Measurements from ENCODE around the gene SLC9A8.

The SLC9A8 gene

GRCh38 chr20:49790077-49790798 is 22.4 kb upstream of the SLC9A8 start:
- Histone ChIP-seq H3K27me3 (ENCODE audit: low read length) (no peaks in the 10 kb centered on the region), H3K36me3 (ENCODE audit: low read length) (no peaks in the 10 kb centered on the region), H2AFZ (ENCODE audit: low read depth, low read length, severe bottlenecking) (no peak overlapping the region), H3K9ac (ENCODE audit: low read length) (no peak overlapping the region), H3K27ac (ENCODE audit: low read depth, low read length) (no peak overlapping the region), H3K9me2 (replicated peaks; ENCODE audit: insufficient read depth, low read length) (no peaks in the 10 kb centered on the region), H3F3A (ENCODE audit: insufficient read depth) (peaks cover 21% of the 10 kb centered on the region), H3K79me2 (ENCODE audit: insufficient read depth, low read length) (no peaks in the 10 kb centered on the region), H3K4me3 (ENCODE audit: insufficient read depth, low read length, poor library complexity, severe bottlenecking) (no peak overlapping the region), H3K9me3 (ENCODE audit: insufficient read depth, low read length) (no peaks in the 10 kb centered on the region), H3K4me2 (ENCODE audit: low read depth, low read length, poor library complexity, severe bottlenecking) (no peak overlapping the region), H4K20me1 (ENCODE audit: low read depth, low read length) (no peaks in the 10 kb centered on the region)
- TF ChIP-seq, protein P1, sequence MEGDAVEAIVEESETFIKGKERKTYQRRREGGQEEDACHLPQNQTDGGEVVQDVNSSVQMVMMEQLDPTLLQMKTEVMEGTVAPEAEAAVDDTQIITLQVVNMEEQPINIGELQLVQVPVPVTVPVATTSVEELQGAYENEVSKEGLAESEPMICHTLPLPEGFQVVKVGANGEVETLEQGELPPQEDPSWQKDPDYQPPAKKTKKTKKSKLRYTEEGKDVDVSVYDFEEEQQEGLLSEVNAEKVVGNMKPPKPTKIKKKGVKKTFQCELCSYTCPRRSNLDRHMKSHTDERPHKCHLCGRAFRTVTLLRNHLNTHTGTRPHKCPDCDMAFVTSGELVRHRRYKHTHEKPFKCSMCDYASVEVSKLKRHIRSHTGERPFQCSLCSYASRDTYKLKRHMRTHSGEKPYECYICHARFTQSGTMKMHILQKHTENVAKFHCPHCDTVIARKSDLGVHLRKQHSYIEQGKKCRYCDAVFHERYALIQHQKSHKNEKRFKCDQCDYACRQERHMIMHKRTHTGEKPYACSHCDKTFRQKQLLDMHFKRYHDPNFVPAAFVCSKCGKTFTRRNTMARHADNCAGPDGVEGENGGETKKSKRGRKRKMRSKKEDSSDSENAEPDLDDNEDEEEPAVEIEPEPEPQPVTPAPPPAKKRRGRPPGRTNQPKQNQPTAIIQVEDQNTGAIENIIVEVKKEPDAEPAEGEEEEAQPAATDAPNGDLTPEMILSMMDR (IDR thresholded peaks at IDR 0.05; ENCODE audit: insufficient read depth, low read length, poor library complexity, severe bottlenecking) = no peak
- TF ChIP-seq EZH2phosphoT487 (conservative IDR thresholded peaks at IDR 0.05; ENCODE audit: low read length) = no peak

GRCh38 chr20:49791165-49791564 is 21.5 kb upstream of the SLC9A8 start:
- Histone ChIP-seq H3F3A (ENCODE audit: insufficient read depth) (peaks cover 12% of the 10 kb centered on the region), H3K9ac (ENCODE audit: low read length) (no peak overlapping the region), H3K36me3 (ENCODE audit: low read length) (no peaks in the 10 kb centered on the region), H3K27ac (ENCODE audit: low read depth, low read length) (no peak overlapping the region), H3K9me2 (replicated peaks; ENCODE audit: insufficient read depth, low read length) (no peaks in the 10 kb centered on the region), H2AFZ (ENCODE audit: low read depth, low read length, severe bottlenecking) (no peak overlapping the region), H3K4me2 (ENCODE audit: low read depth, low read length, poor library complexity, severe bottlenecking) (no peak overlapping the region), H3K4me3 (ENCODE audit: insufficient read depth, low read length, poor library complexity, severe bottlenecking) (no peak overlapping the region), H3K9me3 (ENCODE audit: insufficient read depth, low read length) (no peaks in the 10 kb centered on the region), H4K20me1 (ENCODE audit: low read depth, low read length) (no peaks in the 10 kb centered on the region), H3K27me3 (ENCODE audit: low read length) (no peaks in the 10 kb centered on the region), H3K79me2 (ENCODE audit: insufficient read depth, low read length) (no peaks in the 10 kb centered on the region)
- TF ChIP-seq EZH2phosphoT487 (conservative IDR thresholded peaks at IDR 0.05; ENCODE audit: low read length) = no peak
- TF ChIP-seq, protein P1 (IDR thresholded peaks at IDR 0.05; ENCODE audit: insufficient read depth, low read length, poor library complexity, severe bottlenecking) = no peak

GRCh38 chr20:49792006-49792405 is 20.6 kb upstream of the SLC9A8 start:
- no peaks in the 10 kb centered on the region for H3K36me3 ChIP-seq (ENCODE audit: low read length)
- H3K27me3 ChIP-seq (ENCODE audit: low read length) = no peaks in the 10 kb centered on the region
- no peaks in the 10 kb centered on the region for H4K20me1 ChIP-seq (ENCODE audit: low read depth, low read length)
- H3F3A ChIP-seq (ENCODE audit: insufficient read depth) = peaks cover 4% of the 10 kb centered on the region
- H3K4me2 ChIP-seq (ENCODE audit: low read depth, low read length, poor library complexity, severe bottlenecking) = no peak overlapping the region
- H3K4me3 ChIP-seq (ENCODE audit: insufficient read depth, low read length, poor library complexity, severe bottlenecking) = no peak overlapping the region
- TF ChIP-seq, protein P1 (IDR thresholded peaks at IDR 0.05; ENCODE audit: insufficient read depth, low read length, poor library complexity, severe bottlenecking) = no peak
- TF ChIP-seq EZH2phosphoT487 (conservative IDR thresholded peaks at IDR 0.05; ENCODE audit: low read length) = no peak
- no peaks in the 10 kb centered on the region for H3K9me2 ChIP-seq (replicated peaks; ENCODE audit: insufficient read depth, low read length)
- H3K9me3 ChIP-seq (ENCODE audit: insufficient read depth, low read length) = no peaks in the 10 kb centered on the region
- H2AFZ ChIP-seq (ENCODE audit: low read depth, low read length, severe bottlenecking) = no peak overlapping the region
- H3K9ac ChIP-seq (ENCODE audit: low read length) = no peak overlapping the region
- no peaks in the 10 kb centered on the region for H3K79me2 ChIP-seq (ENCODE audit: insufficient read depth, low read length)
- no peak overlapping the region for H3K27ac ChIP-seq (ENCODE audit: low read depth, low read length)
